T-cell (primary cell): ENCODE results near the gene SP1. TPM values are rescaled to one million over a fixed set of nuclear protein-coding genes. Genes with fewer than 3 reads are reported as not detected.

Source experiments
- ATAC-seq, 4 experiments: fragments of 200-7000 bp in 3 of 4; fragments of 150-1000 bp in 1 of 4; cut with Tn5 transposase; replicated peaks in 1 of 4; 1 replicate in 3 of 4; 2 replicates in 1 of 4; pipeline ENCODE4 v1.10.0; 2021; ENCODE audit warnings: moderate library complexity in 3 of 4, mild to moderate bottlenecking in 2 of 4, moderate number of reproducible peaks in 1 of 4
- CTCF ChIA-PET, 2 donors: fragments of 300-600 bp; sonication (Branson Sonifier 250); formaldehyde crosslinking; loops; one replicate each; lab custom pipeline; 2022; ENCODE audit warnings: antibody characterized with exemption in 2 of 2; lab: Charles Lee
- POLR2A ChIA-PET, 2 donors: fragments of 300-600 bp; sonication (Branson Sonifier 250); formaldehyde crosslinking; loops; one replicate each; lab custom pipeline; 2022; ENCODE audit warnings: antibody characterized with exemption in 2 of 2; lab: Charles Lee
- DNase-seq, 35 experiments: peaks; one replicate each; pipeline versions ENCODE4 v3.0.0 to v3.0.0-alpha.2; 2013 to 2023
- H3K27ac ChIP-seq: one replicate; pipeline ENCODE4 v1.5.1; 2013; ENCODE audit warnings: low read length
- H3K27me3 ChIP-seq, 2 experiments: replicated peaks in 1 of 2; 1 replicate in 1 of 2; 2 replicates in 1 of 2; pipeline versions ENCODE4 v1.6.1 to v1.7.0; 2013; ENCODE audit warnings: low read length in 1 of 2, mixed read lengths in 1 of 2; ENCODE audit not compliant: control insufficient read depth in 2 of 2, insufficient read depth in 2 of 2; ENCODE audit errors: extremely low read depth in 1 of 2
- H3K36me3 ChIP-seq, 2 donors: 1 replicate in 1 of 2; 2 replicates in 1 of 2; pipeline versions ENCODE4 v1.6.1 to v1.7.0; 2013; ENCODE audit warnings: low read length in 1 of 2; ENCODE audit not compliant: control insufficient read depth in 2 of 2, insufficient read depth in 1 of 2; ENCODE audit errors: extremely low read depth in 1 of 2
- H3K4me1 ChIP-seq, 2 experiments: 1 replicate in 1 of 2; 2 replicates in 1 of 2; pipeline versions ENCODE4 v1.6.1 to v1.7.0; 2013; ENCODE audit warnings: low read length in 2 of 2, mixed read lengths in 1 of 2; ENCODE audit not compliant: insufficient read depth in 2 of 2, control insufficient read depth in 1 of 2; ENCODE audit errors: extremely low read depth in 1 of 2
- H3K4me3 ChIP-seq, 2 donors: 1 replicate in 1 of 2; 2 replicates in 1 of 2; pipeline versions ENCODE4 v1.5.1 to v1.7.0; 2013; ENCODE audit warnings: mild to moderate bottlenecking in 2 of 2, low read length in 1 of 2, moderate library complexity in 1 of 2; ENCODE audit not compliant: control insufficient read depth in 1 of 2; ENCODE audit errors: extremely low read depth in 1 of 2
- H3K9me3 ChIP-seq: 2 replicates; pipeline ENCODE4 v1.7.0; 2013
- H3K27ac Mint-ChIP-seq, 2 donors: one replicate each; pipeline ENCODE4 v1.8.0; 2020 to 2021; ENCODE audit warnings: mild to moderate bottlenecking in 2 of 2, mixed read lengths in 2 of 2
- H3K27me3 Mint-ChIP-seq, 2 donors: one replicate each; pipeline ENCODE4 v1.8.0; 2021 to 2022; ENCODE audit warnings: mixed read lengths in 2 of 2
- H3K36me3 Mint-ChIP-seq: one replicate; pipeline ENCODE4 v1.8.0; 2021; ENCODE audit warnings: mixed read lengths
- H3K4me1 Mint-ChIP-seq, 3 donors: one replicate each; pipeline ENCODE4 v1.8.0; 2020 to 2022; ENCODE audit warnings: mixed read lengths in 3 of 3, mild to moderate bottlenecking in 1 of 3
- H3K4me3 Mint-ChIP-seq, 3 donors: one replicate each; pipeline ENCODE4 v1.8.0; 2020 to 2022; ENCODE audit warnings: mild to moderate bottlenecking in 3 of 3, mixed read lengths in 3 of 3, moderate library complexity in 3 of 3
- H3K9me3 Mint-ChIP-seq, 3 donors: one replicate each; pipeline ENCODE4 v1.8.0; 2020 to 2022; ENCODE audit warnings: mixed read lengths in 3 of 3
- WGBS: methylation state at CpG from one replicate; pipeline ENCODE4 v1.1.5; 2013; ENCODE audit warnings: missing lambda C conversion rate; ENCODE audit not compliant: insufficient coverage; 5-methylcytosine and 5-hydroxymethylcytosine counted together
- total RNA-seq, 35 experiments: library from RNA in 6 of 35; stranded (reverse) in 6 of 35; fragments of 120-200 nt in 1 of 35; gene quantifications; one replicate each; pipeline versions ENCODE4 v1.2.1 to v1.2.4 and lab custom pipeline; 2013 to 2026

The SP1 gene
- total RNA-seq, 5 donors from 2014 or later (not counting 1 experiment from before 2014, with no cell fraction given) = 72.7 to 109 (median 96.6) TPM

DNA sequence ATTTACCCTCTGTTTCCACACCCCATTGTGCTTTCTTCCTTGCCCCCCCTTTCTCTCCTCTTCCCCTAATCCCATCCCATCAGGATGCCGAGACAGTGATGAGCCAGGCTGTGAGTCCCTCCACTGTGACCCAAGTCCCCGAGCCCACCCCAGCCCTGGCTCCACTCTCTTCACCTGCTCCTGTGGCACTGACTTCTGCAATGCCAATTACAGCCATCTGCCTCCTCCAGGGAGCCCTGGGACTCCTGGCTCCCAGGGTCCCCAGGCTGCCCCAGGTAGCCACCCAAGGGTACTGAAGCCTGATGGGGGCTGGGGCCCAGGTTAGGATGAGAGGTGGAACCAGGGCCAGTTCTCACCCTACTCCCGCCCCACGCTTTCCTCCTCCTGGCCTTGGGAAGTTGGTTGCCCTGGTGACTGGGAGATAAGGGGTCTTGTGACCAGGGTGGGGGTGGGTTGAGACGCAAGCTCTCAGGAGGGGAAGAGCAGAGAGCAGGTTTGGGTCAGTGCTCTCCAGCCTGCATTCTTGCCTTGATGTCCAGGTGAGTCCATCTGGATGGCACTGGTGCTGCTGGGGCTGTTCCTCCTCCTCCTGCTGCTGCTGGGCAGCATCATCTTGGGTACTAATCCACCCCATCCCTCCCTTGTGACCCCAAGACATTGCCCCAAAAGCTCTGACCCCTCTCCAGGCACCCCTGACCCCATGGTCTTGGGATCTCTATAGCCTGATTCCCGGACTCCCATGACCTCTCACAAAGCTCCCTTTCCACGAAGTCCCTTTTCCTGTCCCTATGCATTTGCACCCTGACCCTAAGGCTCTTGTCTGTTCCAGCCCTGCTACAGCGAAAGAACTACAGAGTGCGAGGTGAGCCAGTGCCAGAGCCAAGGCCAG, 44.9 kb downstream of the SP1 start:
- POLR2A ChIA-PET = no interaction called here
- H3K4me1 Mint-ChIP-seq = peaks cover 8 to 13% (median 10%) of the 10 kb centered on the region in 3 donors
- 74% methylated on average over 6 of the region's 9 CpGs for WGBS

DNA sequence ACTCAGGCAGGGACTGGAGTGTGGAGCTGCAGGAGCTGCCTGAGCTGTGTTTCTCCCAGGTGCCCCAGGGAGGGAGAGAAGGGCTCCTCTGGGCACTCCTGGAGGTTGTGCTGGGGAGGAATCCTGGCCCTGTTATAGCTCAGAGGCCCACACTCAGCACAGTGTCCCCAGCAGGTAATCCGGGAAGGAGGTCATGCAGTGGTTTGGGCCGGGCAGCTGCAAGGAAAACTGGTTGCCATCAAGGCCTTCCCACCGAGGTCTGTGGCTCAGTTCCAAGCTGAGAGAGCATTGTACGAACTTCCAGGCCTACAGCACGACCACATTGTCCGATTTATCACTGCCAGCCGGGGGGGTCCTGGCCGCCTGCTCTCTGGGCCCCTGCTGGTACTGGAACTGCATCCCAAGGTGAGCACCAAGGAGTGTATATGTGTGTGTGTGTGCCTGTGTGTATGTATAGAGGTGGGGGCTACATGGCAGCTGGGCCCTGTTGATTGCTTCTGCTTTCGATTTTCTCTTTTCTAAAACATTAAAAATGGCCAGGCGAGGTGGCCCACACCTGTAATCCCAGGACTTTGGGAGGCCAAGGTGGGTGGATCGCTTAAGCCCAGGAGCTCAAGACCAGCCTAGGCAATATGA, 45.7 kb downstream of the SP1 start:
- Mint-ChIP-seq H3K36me3 (no peaks in the 10 kb centered on the region), H3K27me3 (no peaks in the 10 kb centered on the region), H3K4me3 (no peak overlapping the region), H3K27ac (no peak overlapping the region), H3K4me1 (peaks cover 8 to 11% (median 10%) of the 10 kb centered on the region in 3 donors), H3K9me3 (no peaks in the 10 kb centered on the region)
- Histone ChIP-seq H3K4me1 (peaks cover 0 to 5% of the 10 kb centered on the region in 2 experiments), H3K27ac (no peak overlapping the region), H3K9me3 (no peaks in the 10 kb centered on the region), H3K36me3 (no peaks in the 10 kb centered on the region), H3K4me3 (no peak overlapping the region), H3K27me3 (peaks cover 0 to 3% of the 10 kb centered on the region in 2 experiments)
- ChIA-PET CTCF (interaction anchor here in 1 of 2 donors (0.6 to 1.6 kb wide), 3 partner anchors 30 to 1645 kb away, joined by 3 to 6 read pairs (median 3); no protein-coding TSS in a partner anchor), POLR2A (no interaction called here)
- ATAC-seq = no peak
- no peak for DNase-seq
- 87% methylated on average over 10 of the region's 11 CpGs for WGBS

More for the DNA sequence above, 44.9 kb downstream of the SP1 start:
- no peaks in the 10 kb centered on the region for H3K36me3 ChIP-seq
- DNase-seq = no peak
- H3K9me3 ChIP-seq = no peaks in the 10 kb centered on the region
- peaks cover 0 to 5% of the 10 kb centered on the region in 2 experiments for H3K4me1 ChIP-seq
- H3K36me3 Mint-ChIP-seq = no peaks in the 10 kb centered on the region
- no peak overlapping the region for H3K27ac ChIP-seq
- CTCF ChIA-PET = interaction anchor here in 1 of 2 donors (1.6 kb wide), 1 partner anchor 72 kb away, joined by 6 read pairs; no protein-coding TSS in a partner anchor
- no peak for ATAC-seq
- H3K27me3 ChIP-seq = peaks cover 0 to 3% of the 10 kb centered on the region in 2 experiments
- H3K9me3 Mint-ChIP-seq = no peaks in the 10 kb centered on the region
- H3K27ac Mint-ChIP-seq = no peak overlapping the region
- H3K4me3 ChIP-seq = no peak overlapping the region
- H3K27me3 Mint-ChIP-seq = no peaks in the 10 kb centered on the region
- no peak overlapping the region for H3K4me3 Mint-ChIP-seq

DNA sequence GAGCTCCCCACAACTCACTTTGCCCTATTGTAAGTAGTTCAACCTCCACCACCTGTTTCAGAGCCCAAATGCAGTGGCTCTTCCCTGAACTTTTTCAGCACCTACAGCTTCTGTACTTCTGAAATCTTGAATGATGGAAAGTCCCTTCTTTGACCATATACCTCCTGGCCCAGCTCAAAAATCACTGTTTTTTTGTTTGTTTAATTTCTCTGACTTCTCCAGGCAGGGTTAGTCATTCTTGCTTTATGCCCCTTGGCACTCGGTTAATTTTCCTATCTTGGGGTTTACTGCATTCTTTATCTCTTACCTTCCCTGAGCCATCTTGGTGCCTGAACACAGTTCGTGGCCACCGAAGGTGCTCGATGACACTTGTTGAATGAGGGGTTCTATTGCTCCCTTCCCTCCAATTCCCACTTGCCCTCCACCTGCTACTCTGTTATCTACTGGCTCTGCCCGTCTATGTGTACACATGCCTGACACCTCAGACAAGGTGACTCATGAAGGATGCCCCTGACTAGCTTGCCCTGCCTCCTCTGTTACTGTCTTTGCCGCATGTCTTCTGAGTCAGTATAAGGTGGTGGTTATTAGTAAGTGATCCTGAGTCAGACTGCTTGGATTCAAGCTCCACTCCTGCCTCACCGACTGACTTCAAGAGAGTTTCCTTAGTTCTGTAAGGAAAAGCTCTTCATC, 48.1 kb downstream of the SP1 start:
- Histone ChIP-seq H3K27ac (no peak overlapping the region), H3K4me1 (no peaks in the 10 kb centered on the region), H3K9me3 (no peaks in the 10 kb centered on the region), H3K27me3 (peaks cover 0 to 5% of the 10 kb centered on the region in 2 experiments), H3K4me3 (no peak overlapping the region), H3K36me3 (no peaks in the 10 kb centered on the region)
- DNase-seq (no peak), ATAC-seq (peak in 3 of 4 experiments; percentile 62 to 81 (median 65))
- ChIA-PET CTCF (interaction anchor here in 1 of 2 donors (0.5 kb wide), 1 partner anchor 17 kb away, joined by 3 read pairs; no protein-coding TSS in a partner anchor), POLR2A (interaction anchor here in 1 of 2 donors (0.6 kb wide), 1 partner anchor 26 kb away, joined by 3 read pairs; no protein-coding TSS in a partner anchor)
- H3K27ac Mint-ChIP-seq = peak overlapping the region in 1 of 2 donors; percentile 5
- H3K36me3 Mint-ChIP-seq = no peaks in the 10 kb centered on the region
- peaks cover 0 to 4% (median 4%) of the 10 kb centered on the region in 3 donors for H3K4me1 Mint-ChIP-seq
- H3K27me3 Mint-ChIP-seq = no peaks in the 10 kb centered on the region
- 80% methylated on average over 1 of the region's 7 CpGs for WGBS
- no peak overlapping the region for H3K4me3 Mint-ChIP-seq
- no peaks in the 10 kb centered on the region for H3K9me3 Mint-ChIP-seq

DNA sequence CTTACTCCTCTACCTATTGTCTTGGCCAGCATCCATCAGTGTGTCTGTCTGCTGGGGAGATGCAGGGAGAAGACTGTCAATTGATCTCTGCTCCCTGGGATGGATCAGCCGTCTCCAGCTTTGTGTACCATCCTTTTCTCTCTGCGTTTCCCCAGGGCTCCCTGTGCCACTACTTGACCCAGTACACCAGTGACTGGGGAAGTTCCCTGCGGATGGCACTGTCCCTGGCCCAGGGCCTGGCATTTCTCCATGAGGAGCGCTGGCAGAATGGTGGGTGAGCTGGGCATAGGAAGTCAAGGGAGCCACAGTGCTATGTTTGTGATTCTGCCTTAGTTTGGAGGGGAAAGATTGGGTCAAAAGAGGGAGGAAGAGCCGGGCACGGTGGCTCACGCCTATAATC, 48.8 kb downstream of the SP1 start:
- Mint-ChIP-seq H3K9me3 (no peaks in the 10 kb centered on the region), H3K27me3 (no peaks in the 10 kb centered on the region), H3K4me1 (peaks cover 0 to 4% (median 4%) of the 10 kb centered on the region in 3 donors), H3K27ac (no peak overlapping the region), H3K4me3 (no peak overlapping the region), H3K36me3 (no peaks in the 10 kb centered on the region)
- no peak overlapping the region for H3K27ac ChIP-seq
- H3K4me1 ChIP-seq = no peaks in the 10 kb centered on the region
- H3K36me3 ChIP-seq = no peaks in the 10 kb centered on the region
- DNase-seq (no peak), ATAC-seq (no peak)
- POLR2A ChIA-PET = no interaction called here
- WGBS = 79% methylated on average over 2 of the region's 7 CpGs
- no peak overlapping the region for H3K4me3 ChIP-seq
- H3K9me3 ChIP-seq = no peaks in the 10 kb centered on the region
- peaks cover 0 to 6% of the 10 kb centered on the region in 2 experiments for H3K27me3 ChIP-seq
- CTCF ChIA-PET = no interaction called here

DNA sequence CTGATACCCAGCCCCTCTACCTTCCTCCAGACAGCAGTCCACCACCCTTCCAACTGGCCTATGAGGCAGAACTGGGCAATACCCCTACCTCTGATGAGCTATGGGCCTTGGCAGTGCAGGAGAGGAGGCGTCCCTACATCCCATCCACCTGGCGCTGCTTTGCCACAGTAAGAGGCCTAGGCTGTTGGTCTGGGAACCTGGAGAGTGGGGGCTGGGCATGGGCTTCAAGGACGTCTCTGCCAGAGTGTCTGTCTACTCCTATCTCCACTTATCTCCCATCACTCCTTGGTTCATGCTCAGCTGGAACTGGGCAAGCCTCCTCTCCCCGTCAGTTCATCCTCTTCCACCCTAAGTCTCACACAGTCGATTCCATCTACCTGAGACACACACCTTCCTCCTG, 50.1 kb downstream of the SP1 start:
- Mint-ChIP-seq H3K36me3 (no peaks in the 10 kb centered on the region), H3K27ac (no peak overlapping the region), H3K9me3 (no peaks in the 10 kb centered on the region), H3K27me3 (no peaks in the 10 kb centered on the region), H3K4me3 (no peak overlapping the region), H3K4me1 (peaks cover 0 to 4% (median 4%) of the 10 kb centered on the region in 3 donors)
- DNase-seq (no peak), ATAC-seq (no peak)
- peaks cover 0 to 6% of the 10 kb centered on the region in 2 experiments for H3K27me3 ChIP-seq
- ChIA-PET CTCF (no interaction called here), POLR2A (no interaction called here)
- 89% methylated on average over 2 of the region's 5 CpGs for WGBS
- no peak overlapping the region for H3K4me3 ChIP-seq
- H3K4me1 ChIP-seq = no peaks in the 10 kb centered on the region
- H3K27ac ChIP-seq = no peak overlapping the region
- H3K36me3 ChIP-seq = no peaks in the 10 kb centered on the region
- no peaks in the 10 kb centered on the region for H3K9me3 ChIP-seq

DNA sequence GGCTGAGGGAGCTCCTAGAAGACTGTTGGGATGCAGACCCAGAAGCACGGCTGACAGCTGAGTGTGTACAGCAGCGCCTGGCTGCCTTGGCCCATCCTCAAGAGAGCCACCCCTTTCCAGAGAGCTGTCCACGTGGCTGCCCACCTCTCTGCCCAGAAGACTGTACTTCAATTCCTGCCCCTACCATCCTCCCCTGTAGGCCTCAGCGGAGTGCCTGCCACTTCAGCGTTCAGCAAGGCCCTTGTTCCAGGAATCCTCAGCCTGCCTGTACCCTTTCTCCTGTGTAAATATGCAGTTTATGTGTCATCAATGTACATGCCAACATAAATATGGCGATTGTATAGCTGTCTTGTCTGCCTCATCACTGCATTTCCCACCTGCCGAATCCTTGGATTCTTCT, 51.2 kb downstream of the SP1 start:
- no peak for ATAC-seq
- no peaks in the 10 kb centered on the region for H3K9me3 ChIP-seq
- Mint-ChIP-seq H3K4me1 (peaks cover 0 to 4% (median 4%) of the 10 kb centered on the region in 3 donors), H3K4me3 (no peak overlapping the region), H3K36me3 (no peaks in the 10 kb centered on the region), H3K27me3 (no peaks in the 10 kb centered on the region), H3K27ac (no peak overlapping the region), H3K9me3 (no peaks in the 10 kb centered on the region)
- WGBS = 70% methylated on average over 3 of the region's 7 CpGs
- DNase-seq = no peak
- H3K27ac ChIP-seq = no peak overlapping the region
- peaks cover 0 to 4% of the 10 kb centered on the region in 2 experiments for H3K27me3 ChIP-seq
- no peaks in the 10 kb centered on the region for H3K36me3 ChIP-seq
- H3K4me3 ChIP-seq = no peak overlapping the region
- CTCF ChIA-PET = no interaction called here
- H3K4me1 ChIP-seq = no peaks in the 10 kb centered on the region
- POLR2A ChIA-PET = no interaction called here
